HG03108 (cell line): ENCODE measurements around the gene ATP13A1.
A peak's percentile ranks its signal among the peaks of the same experiment; 100 is the strongest.

Experiments used
- ATAC-seq: cut with Tn5 transposase; IDR thresholded peaks from one replicate; pipeline ENCODE4 v1.9.1; 2021; ENCODE audit warnings: moderate library complexity; ENCODE audit not compliant: unreplicated experiment

ATP13A1 gene

DNA sequence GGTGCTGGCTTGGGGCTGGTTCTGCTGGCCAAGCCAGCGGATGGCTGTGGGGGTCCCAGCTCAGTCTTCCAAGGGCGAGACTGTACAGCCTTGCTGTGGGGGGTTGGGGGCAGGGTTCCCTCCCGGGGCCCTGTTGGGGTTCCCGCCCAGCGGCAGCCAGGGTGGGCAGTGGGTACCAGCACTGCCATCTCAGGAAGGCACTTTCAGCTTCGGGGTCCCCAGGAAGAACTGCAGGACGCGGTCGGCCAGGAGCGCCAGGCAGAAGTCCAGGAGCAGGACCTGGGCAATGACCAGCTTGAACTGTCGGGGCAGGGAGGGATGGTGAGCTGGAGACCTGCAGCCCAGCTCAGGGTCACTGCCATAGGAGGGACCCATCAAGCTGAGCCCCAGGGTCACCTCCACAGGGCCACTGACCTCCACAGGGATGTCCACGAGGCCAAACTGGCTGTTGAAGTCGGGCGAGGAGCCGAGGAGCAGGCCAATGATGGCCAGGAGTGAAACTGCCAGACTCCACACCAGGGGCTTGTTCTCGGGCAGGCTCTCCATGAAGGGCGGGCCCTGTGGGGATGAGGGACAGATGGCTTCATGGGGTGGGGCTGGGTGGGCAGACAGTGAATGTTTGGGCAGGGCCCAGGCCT, 18.1 kb downstream of the ATP13A1 start:
- no peak for ATAC-seq

DNA sequence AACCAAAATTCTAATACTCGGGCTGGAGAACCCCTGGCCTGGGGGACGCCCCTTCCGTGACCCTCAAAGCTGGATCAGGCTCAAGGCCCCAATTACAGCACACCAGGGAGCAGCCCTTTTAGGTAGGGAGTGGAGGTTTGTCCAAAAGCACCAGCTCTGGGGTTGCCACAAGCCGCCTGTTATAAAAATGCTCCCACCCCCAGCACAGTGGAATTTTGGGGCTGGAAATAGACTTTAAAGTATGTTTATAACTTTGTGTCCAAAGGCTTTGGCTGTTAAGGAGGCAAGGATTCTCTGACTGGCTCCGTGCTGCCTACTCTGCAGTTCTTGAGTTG, 19.5 kb downstream of the ATP13A1 start:
- ATAC-seq, result no peak

DNA sequence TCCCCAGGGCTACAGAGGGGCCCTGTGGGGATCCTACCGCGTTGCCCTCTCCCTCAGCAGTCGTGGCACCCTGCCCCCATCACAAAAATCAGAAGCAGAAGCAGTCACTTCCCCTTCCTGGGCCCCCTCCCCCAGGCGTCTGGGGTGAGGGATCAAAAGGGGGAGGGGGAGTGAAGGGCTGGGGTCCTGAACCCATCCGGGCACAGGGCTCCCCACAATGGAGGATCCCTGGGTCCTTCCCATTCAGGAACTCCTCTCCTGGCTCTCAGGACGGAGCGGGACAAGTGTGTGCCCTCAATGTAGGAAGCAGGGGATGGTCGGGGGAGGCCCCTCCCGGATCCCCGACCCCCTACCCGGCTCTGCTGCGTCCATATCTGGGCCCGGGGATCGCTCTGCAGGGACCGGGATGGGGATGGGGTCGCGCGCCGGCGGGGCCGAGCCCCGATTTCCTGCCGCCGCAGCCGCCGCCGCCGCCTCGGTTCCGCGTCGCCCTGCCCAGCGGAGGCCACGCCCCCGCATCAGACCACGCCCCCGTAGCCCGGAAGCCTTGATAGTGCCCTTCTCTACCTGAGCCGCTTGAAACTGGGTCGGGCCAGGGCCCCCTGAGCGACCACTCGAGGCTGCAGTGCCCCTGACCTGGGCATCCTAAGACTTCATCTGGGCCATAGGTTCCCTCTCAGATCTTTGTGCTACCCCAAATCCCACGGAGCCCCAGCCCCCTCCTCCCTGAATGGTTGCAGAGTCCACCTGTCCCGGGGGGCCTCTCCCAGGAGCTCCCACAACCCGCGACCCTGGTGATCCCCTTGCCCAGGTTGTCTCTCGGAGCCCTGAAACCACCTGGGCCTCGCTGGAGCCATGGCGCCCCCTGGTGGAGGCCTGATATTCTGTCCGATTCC, 20.1 kb downstream of the ATP13A1 start, which contains the start of gene GMIP:
Gene GMIP, minus strand, starts transcription at position 500 of the 896 bp plus-strand sequence. Its CDS starts 128 bp downstream, at position 372.
- peak; percentile 77 for ATAC-seq

DNA sequence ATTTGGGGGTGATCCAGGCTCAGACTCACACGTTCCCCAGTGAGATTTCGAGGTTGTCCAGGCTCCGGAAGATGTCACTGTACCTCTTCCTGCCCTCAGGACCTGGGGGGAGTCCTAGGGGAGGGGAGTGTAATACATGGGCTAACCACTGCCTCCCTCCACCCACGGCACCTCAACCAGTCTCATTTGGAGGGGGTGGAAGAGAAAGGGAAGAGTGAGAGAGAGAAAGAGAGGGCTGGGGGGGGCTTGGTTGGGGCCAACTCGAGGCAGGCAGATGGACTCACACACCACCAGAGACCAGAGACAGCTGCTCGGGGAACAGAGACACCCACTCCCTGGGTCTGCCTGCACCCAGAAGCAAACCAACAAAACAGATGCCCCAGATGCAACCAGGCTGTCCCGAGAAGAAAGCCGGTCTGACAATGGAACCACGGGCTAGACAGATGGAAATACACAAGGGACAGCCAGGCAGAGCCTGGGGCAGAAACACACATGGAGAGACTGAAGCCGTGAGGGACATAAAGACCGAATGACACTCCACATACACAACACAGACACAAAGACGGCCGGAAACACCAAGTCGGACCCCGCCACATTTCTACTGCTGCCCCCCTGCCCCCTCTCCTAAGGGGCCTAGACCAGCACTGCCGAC, 20.8 kb downstream of the ATP13A1 start:
- no peak for ATAC-seq

DNA sequence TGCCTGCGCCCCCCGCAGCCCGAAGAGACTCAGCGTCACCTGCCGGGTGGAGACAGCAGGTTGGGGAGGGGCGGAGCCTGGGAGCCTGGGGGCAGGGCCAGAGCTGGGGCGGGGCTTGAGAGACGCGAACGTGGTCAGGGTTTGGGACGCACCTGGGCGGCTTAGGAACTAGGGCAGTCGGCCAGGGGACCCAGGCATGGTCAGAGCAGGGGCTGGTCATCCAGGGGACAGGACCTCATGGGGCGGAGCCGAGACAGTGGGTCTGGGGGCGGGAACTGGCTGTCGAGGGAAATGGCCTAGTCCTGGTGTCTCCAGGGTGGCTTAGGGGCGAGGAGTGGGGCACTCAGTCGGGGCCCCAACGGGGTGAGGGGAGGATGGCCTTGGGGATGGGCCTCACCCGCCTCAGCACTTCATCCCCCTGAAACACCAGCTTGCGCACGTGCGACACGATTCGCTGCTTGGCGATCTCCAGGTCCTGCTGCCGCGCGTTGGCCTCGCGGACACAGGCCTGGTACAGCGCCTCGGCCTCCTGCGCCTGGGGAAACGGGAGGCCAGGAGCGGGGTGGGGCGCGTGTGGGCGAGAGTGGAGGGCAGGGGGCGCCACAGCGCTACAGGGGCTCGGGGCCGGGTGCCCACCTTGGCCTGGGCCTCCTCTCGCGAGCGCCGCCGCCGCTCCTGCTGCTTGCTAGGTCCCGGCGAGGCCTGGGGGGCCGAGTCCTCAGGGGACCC, 25.8 kb downstream of the ATP13A1 start:
- ATAC-seq, result no peak

DNA sequence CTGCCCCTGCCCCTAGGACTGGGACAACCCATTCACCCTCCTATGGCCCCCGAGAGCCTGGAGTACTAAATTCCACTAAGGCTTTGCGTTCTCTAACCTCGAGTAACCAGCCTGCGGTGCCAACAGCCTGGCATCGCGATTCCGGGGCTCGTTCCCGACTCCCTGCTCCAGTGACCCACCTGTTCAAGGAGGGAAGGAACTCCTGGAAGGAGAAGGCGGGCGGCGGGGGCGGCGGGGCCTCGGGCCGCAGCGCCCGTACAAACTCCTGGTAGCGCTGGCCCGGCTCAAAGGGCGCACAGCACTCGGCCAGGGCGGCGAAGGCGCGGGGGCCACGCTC, 26.3 kb downstream of the ATP13A1 start:
- ATAC-seq, result no peak

DNA sequence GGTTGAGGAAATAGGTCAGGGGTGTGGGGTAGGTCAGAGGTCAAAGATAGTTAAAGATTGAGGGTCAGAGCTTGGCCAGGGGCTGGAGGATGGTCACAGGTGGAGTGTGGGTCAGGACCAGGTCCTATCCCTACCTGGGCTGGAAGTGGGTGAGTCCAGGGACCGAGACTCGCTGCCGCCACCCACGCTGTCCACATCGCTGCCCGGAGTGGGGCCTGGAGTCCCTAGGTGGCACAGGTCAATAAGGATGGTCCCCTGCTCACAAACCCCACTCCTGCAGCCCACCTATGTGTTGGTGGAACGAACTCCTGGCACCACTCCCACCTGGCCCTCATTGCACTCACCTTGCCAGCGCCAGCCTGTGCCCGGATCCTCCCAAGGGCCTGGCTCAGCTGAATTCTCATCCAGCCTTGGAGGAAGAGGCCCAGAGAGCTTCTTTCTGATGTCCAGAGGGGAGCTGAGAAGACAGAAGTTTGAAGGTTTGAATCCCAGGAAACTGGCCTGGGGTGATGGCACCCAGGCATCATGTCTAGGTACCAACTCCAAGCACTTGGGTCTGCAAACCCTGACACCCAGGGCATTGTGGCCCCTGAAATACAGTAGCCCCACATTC, 26.8 kb downstream of the ATP13A1 start:
- ATAC-seq, result no peak

DNA sequence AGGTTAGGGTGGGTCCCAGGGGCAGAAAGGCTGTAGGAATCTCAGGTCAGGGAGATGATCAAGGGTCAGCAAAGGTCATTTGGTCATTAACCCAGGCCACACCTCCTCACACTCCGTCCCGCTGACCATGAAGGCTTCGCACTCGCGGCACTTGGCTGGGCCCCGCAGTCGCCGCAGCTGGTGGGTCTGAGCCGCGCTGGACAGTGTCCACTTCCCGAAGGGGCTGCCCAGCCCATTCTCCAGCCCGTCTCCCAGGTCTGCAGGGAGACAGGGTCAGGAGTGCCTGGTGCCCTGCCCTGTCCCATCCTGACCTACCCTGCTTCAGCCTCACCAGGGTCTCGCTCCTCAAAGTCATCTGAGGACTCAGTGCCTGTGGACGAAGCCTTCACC, 28.2 kb downstream of the ATP13A1 start:
- no peak for ATAC-seq

DNA sequence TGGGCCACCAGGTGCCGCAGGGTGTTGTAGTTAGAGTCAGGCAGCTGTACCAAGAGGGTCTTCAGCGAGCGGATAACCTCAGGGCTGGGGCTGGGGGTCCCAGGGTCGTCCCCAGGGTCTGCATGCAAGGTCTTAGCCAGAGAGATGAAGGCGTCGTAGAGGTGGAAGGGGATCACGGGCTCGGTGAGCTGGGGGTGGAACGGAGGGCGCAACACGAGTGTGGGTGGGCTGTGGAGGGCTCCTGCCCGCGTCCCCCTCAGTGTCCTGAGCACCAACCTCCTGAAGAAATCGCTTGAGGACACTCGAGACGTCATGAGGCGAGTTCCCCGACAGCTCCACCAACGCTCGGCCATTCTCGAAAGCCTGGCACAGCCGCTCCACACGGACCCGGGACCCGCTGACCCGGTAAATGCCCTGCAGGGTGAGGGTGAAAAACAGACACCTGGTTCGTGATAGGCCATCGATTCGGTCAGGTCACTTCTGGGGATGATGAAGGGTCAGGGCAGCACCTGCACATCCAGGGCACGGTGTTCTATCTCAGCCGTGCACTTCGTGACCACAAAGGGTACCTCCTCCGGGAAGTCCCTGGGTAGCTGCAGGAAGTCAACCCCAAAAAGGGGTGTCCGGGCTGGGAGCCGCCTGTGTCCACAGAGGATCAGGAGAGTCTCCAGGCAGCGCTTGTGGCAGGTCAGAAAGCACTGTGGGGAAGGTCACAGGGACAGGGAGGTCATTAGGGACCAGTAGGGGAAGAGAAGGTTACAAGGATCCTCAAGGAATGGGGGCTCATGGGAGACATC, 28.8 kb downstream of the ATP13A1 start:
- no peak for ATAC-seq

DNA sequence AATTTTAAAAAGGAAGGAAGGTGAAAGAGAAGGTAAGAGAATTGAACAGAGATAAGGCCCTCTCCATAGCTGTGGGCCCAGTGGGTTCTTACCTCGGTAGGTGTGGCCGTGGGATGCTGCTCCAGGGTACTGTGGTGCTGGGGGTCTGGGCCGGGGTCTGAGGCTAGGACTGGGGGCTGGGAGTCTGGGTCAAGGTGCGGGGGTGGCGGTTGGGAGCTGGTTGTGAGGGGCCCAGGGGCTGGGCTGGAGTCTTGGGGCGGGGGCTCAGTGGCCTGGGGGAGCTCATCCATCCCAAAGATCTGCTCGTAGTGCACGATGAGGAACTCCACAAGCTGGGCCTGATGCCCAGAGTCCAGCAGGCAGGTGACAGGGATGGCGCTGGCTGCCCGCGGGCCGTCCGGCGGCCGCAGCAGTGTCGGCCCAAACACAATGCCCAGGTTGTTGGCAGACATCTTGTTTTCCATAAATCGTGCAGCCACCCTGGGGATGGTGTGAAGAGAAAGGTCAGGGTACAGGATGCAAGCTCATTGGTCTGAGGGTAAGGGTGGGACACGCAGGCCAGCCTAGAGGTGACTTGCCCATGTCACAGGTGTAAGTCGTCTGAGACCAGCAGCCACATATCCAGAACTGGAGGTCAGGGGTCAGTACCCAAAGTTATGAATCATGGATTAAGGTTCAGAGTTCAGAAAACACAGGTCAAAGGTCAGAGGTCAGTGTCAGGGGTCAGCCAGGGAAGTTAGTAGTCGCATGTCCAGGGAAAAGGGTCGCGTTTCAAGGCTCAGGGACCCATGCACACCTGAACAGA, 29.6 kb downstream of the ATP13A1 start:
- ATAC-seq, result no peak

DNA sequence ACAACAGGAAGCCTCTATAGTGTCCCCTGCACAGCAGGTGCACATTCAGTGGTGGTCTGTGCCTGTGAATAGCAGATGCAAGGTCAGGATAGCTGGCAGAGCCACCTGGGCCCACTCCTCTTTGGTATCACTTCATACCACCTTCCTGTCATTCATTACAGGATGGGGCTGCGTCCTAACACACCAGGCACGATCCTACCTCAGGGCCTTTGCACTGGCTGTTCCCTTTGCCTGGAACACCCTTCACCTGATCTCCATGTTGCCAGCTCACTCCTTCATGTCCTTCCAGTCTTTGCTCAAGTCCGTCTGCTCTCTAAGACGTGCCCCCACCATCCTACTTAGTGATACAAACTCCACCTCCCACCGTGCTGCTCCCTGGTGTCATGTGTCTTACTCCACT, 30.8 kb downstream of the ATP13A1 start:
- ATAC-seq, result no peak

DNA sequence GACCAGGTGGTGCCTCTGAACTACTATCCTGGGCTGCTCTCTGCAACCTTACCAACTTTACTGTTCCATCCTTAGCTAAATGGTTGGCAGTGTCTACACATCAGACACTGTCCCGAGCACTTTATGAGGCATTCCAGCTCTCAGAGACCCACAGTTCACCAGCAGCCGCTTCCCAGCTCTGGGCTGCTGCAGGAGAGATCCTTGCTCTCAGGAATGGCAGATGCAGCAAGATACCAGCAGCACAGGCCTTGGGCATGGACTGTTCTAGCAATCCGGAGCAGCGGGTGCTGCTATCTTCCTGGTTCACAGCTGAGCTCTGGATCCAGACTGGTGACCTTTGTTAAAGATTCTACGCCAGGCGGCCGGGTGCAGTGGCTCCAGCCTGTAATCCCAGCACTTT, 32.1 kb downstream of the ATP13A1 start:
- ATAC-seq, result no peak

DNA sequence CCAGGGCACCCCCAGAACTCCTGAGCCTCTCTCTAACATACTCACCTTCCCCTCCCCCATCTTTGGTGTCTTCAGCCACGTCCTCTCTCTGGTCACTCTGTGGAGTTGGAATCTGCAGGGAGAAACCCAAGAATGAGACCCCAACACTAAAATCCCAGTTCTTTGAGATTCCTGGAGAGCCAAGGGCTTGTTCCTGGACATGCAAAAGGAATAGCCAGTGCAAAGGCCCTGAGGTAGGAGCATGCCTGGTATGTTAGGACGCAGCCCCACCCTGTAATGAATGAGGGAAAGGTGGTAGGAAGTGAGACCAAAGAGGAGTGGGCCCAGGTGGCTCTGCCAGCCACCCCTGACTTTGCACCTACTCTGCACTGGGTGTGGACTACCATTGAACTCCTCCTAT, 33.0 kb downstream of the ATP13A1 start:
- ATAC-seq, result no peak

DNA sequence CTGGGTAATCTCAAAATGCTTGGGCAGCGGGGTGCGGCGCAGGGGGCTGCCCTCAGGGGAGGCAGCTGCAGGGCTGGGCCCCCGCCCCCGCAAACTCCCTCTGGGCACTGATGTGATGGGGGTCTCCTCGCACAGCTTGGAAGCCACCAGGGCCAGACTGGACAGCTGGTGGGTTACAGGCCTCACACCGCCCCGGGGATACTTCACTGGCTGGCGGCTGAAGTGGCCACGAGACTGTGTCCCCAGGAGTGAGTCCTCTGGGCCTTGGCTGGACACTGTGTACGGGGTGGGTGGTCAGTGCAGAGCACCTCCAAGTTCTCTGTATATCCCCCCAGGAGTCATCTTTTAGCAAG, 33.4 kb downstream of the ATP13A1 start:
- ATAC-seq, result no peak

DNA sequence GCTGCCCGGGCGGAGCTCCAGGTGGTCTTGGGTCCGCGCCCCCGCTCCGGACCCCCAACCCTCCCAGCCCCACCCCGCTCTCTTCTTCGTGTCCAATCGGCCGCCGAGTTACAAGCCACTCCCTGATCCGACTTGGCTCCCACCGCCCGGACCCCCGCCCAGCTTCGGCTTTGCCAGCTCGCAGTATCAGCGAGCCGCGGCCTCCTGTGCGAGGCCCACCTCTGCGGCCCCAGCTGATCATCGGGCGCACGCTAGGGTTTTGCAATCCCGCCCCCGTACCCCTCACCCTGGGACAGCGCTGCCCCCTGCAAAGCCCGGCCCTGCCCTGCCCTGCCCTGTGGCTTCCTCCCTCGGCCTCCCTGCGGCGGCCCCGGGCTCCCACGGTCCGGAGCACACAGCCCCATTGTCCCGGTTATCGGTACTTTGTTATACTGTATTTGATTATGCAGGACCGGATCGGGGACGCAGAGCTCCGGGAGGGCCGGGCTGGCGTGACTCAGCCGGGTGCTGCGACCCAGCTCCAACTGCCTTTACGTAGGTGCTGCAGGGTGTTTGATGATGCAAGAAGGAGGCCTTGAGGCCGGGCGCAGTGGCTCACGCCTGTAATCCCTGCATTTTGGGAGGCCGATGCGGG, 34.9 kb downstream of the ATP13A1 start:
- peak; percentile 12 for ATAC-seq

DNA sequence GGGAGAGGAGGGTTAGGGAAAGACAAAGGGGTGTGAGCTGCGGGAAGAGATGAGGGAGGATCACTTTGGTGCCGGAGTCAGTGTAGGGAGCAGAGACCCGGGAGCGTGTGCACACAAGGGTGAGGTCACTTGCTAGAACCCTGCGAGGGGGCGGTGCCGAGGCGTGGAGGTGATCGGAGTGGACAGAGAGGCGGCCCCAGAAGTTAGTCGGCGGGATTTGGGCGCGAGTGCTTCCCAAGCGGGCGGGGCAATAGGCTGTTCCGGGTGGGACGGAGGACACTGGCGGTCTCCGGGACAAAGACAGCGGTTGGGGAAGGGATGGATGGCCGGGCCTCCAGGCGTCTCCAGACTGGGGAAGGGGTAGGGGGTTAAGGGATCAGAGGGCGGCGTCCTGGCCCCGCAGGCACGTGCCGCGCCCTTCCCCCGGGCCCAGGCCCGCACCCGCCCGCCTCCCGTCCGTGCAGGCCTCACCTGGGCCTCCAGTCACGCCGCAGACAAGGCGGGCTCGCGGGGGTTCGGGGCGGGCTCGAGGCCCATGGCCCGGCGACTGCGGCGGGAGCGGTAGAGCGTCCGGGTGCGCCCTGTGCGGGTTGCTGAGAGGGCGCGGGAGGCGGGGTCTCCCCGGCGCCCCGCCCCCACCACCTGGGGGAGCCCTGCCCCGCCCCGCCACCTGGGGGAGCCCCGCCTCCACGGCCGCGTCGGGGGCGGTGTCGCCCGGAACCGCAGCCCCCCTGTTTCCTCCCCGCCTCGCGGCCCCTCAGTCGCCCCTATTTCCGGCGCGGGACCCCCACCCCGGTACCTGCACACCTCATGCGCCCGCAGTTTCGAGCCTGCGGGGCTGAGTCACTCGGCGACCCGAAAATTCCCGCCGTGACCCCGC, 35.6 kb downstream of the ATP13A1 start, which contains the start of gene LPAR2:
Gene LPAR2, minus strand, starts transcription at position 600 of the 880 bp plus-strand sequence. CDS start 945 bp downstream, outside the sequence.
- peak; percentile 64 for ATAC-seq

DNA sequence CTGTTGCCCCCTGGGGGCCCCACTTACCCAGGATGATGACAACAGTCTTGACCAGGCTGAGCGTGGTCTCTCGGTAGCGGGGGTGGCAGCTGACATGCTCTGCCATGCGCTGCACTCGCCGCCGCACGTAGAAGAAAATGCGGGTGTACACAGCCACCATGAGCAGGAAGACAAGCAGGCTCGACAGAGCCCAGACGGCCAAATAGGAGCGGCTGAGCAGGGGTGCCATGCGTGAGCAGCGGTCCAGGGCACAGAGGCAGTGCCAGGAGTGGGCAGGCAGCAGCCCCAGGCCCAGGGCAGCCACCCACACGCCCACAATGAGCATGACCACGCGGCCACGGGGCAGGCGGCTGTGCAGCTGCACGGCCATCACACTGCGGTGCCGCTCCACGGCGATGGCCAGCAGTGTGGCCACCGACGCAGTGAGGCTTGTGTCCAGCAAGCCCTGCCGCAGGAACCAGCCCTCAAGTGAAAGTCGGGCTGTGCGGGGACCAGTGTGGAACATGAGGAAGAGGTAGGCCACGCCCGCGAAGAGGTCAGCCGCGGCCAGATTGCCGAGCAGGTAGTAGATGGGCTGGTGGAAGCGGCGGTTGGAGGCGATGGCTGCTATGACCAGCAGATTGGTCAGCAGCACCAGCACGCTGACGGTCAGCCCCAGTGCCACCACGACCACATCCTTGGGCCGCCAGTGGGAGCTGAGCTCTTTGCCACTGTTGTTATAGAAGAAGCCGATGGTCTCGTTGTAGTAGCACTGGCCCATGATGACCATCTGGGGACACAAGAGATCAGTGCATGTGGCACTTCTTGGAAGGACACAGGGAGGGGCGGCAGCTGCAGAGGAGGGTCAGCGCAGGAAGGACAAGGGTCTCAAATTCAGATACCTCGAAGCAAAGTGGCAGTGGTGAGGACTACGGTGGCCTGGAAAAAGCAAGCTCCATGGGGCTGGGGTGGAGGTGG, 36.7 kb downstream of the ATP13A1 start:
- no peak for ATAC-seq
